Activated effector memory CD4-positive, alpha-beta T cell treated with Interleukin-2 at 50 U/mL for 16 hours (primary cell): Measurements from ENCODE around the gene VASN.
A peak's percentile ranks its signal among the peaks of the same experiment; 100 is the strongest.
"Not testable (repeated sequence)": the region's sequence is repeated elsewhere in the genome, so short reads cannot be mapped to it uniquely, and the experiment has no call there.

Experiments
- DNase-seq: peaks from one replicate; pipeline ENCODE4 v3.0.0-alpha.2; 2020

Gene VASN

GRCh38 chr16:4337540-4338088 lies 34.0 kb upstream of the VASN start:
- no peak for DNase-seq

GRCh38 chr16:4338125-4338582 lies 33.5 kb upstream of the VASN start:
- DNase-seq, result no peak

- no peak for DNase-seq
Observed at GRCh38 chr16:4338712-4339299, 32.8 kb upstream of the VASN start.

GRCh38 chr16:4339455-4339854 lies 32.2 kb upstream of the VASN start:
- no peak for DNase-seq

- DNase-seq, result no peak
Observed at GRCh38 chr16:4339909-4340308, 31.7 kb upstream of the VASN start.

- DNase-seq, result no peak
Observed at GRCh38 chr16:4340443-4340842, 31.2 kb upstream of the VASN start.

- no peak for DNase-seq
Observed at GRCh38 chr16:4341250-4341649, 30.4 kb upstream of the VASN start.

- DNase-seq, result no peak
Observed at GRCh38 chr16:4342866-4343744, 28.5 kb upstream of the VASN start.

- DNase-seq, result not testable (repeated sequence)
Observed at GRCh38 chr16:4344300-4344982, 27.2 kb upstream of the VASN start.

GRCh38 chr16:4344983-4345835 lies 26.4 kb upstream of the VASN start:
- no peak for DNase-seq

- no peak for DNase-seq
Observed at GRCh38 chr16:4345836-4346781, 25.5 kb upstream of the VASN start.

- DNase-seq, result no peak
Observed at GRCh38 chr16:4347010-4347409, 24.6 kb upstream of the VASN start.

GRCh38 chr16:4347765-4348509 lies 23.7 kb upstream of the VASN start:
- no peak for DNase-seq

GRCh38 chr16:4349332-4349731 lies 22.3 kb upstream of the VASN start:
- DNase-seq, result no peak

- no peak for DNase-seq
Observed at GRCh38 chr16:4350365-4350786, 21.3 kb upstream of the VASN start.

GRCh38 chr16:4350787-4351659 lies 20.6 kb upstream of the VASN start, which contains the start of gene PAM16:
Gene PAM16, minus strand, starts transcription at chr16:4351321. Its CDS starts 87 bp downstream, at chr16:4351234.
- peak; percentile 98 for DNase-seq

GRCh38 chr16:4351880-4352279 lies 19.8 kb upstream of the VASN start:
- DNase-seq, result no peak

GRCh38 chr16:4352843-4353242 lies 18.8 kb upstream of the VASN start:
- DNase-seq, result no peak

- DNase-seq, result no peak
Observed at GRCh38 chr16:4353675-4354074, 18.0 kb upstream of the VASN start.
